ENCODE data around the gene EIF3L.
"Not testable (repeated sequence)": the region's sequence is repeated elsewhere in the genome, so short reads cannot be mapped to it uniquely, and the experiment has no call there.

EIF3L gene

GRCh38 chr22:37849089-37849751, at the start of gene EIF3L:
Gene EIF3L (plus strand): TSS chr22:37849419. CDS start chr22:37849450, 31 bp downstream.
- no peak for TF ChIP-seq CTCF (IDR thresholded peaks at IDR 0.05)
- Histone ChIP-seq H3K9me3 (ENCODE audit: control insufficient read depth, low read length) (no peaks in the 10 kb centered on the region), H3K4me3 (ENCODE audit: low read depth, low read length) (peak within 1 kb of the TSS; percentile 72), H3K79me2 (peaks cover 16% of the 10 kb centered on the region), H3K36me3 (ENCODE audit: control insufficient read depth, insufficient read depth, low read length) (no peaks in the 10 kb centered on the region), H3K9ac (no peak within 1 kb of the TSS), H3K4me1 (no peaks in the 10 kb centered on the region), H3K27me3 (ENCODE audit: control insufficient read depth, insufficient read depth, low read length) (no peaks in the 10 kb centered on the region), H3K27ac (peak within 1 kb of the TSS; percentile 78), H3K4me2 (ENCODE audit: low read length) (peak within 1 kb of the TSS; percentile 75), H2AFZ (peak within 1 kb of the TSS; percentile 91)

- H3K36me3 ChIP-seq (ENCODE audit: control insufficient read depth, insufficient read depth, low read length); H3K9ac ChIP-seq; H3K4me3 ChIP-seq (ENCODE audit: low read depth, low read length); H3K9me3 ChIP-seq (ENCODE audit: control insufficient read depth, low read length); H3K27me3 ChIP-seq (ENCODE audit: control insufficient read depth, insufficient read depth, low read length); H2AFZ ChIP-seq; H3K4me2 ChIP-seq (ENCODE audit: low read length); H3K27ac ChIP-seq; H3K4me1 ChIP-seq; H3K79me2 ChIP-seq: not testable (repeated sequence)
Observed at GRCh38 chr22:37799979-37800378, 49.2 kb upstream of the EIF3L start.

GRCh38 chr22:37801946-37802309, 47.3 kb upstream of the EIF3L start:
- H3K9me3 ChIP-seq (ENCODE audit: control insufficient read depth, low read length), result no peaks in the 10 kb centered on the region
- no peaks in the 10 kb centered on the region for H3K36me3 ChIP-seq (ENCODE audit: control insufficient read depth, insufficient read depth, low read length)
- H3K9ac ChIP-seq, result peak overlapping the region; percentile 53
- peak overlapping the region; percentile 77 for H3K4me3 ChIP-seq (ENCODE audit: low read depth, low read length)
- H3K79me2 ChIP-seq, result no peaks in the 10 kb centered on the region
- no peaks in the 10 kb centered on the region for H3K27me3 ChIP-seq (ENCODE audit: control insufficient read depth, insufficient read depth, low read length)
- H3K4me2 ChIP-seq (ENCODE audit: low read length), result peak overlapping the region; percentile 98
- H3K27ac ChIP-seq, result peak overlapping the region; percentile 60
- TF ChIP-seq CTCF (IDR thresholded peaks at IDR 0.05), result no peak
- H2AFZ ChIP-seq, result peak overlapping the region; percentile 92
- H3K4me1 ChIP-seq, result peaks cover 5% of the 10 kb centered on the region

- Histone ChIP-seq H2AFZ (peak overlapping the region; percentile 92), H3K9ac (peak overlapping the region; percentile 53), H3K79me2 (no peaks in the 10 kb centered on the region), H3K9me3 (ENCODE audit: control insufficient read depth, low read length) (no peaks in the 10 kb centered on the region), H3K4me2 (ENCODE audit: low read length) (peak overlapping the region; percentile 98), H3K36me3 (ENCODE audit: control insufficient read depth, insufficient read depth, low read length) (no peaks in the 10 kb centered on the region), H3K27ac (peak overlapping the region; percentile 60), H3K4me1 (peaks cover 5% of the 10 kb centered on the region), H3K4me3 (ENCODE audit: low read depth, low read length) (peak overlapping the region; percentile 77), H3K27me3 (ENCODE audit: control insufficient read depth, insufficient read depth, low read length) (no peaks in the 10 kb centered on the region)
- no peak for TF ChIP-seq CTCF (IDR thresholded peaks at IDR 0.05)
Observed at GRCh38 chr22:37802310-37803194, 46.7 kb upstream of the EIF3L start.

GRCh38 chr22:37803195-37803638, 46.0 kb upstream of the EIF3L start:
- TF ChIP-seq CTCF (IDR thresholded peaks at IDR 0.05), result no peak
- Histone ChIP-seq H3K4me2 (ENCODE audit: low read length) (peak overlapping the region; percentile 98), H3K36me3 (ENCODE audit: control insufficient read depth, insufficient read depth, low read length) (no peaks in the 10 kb centered on the region), H2AFZ (no peak overlapping the region), H3K4me3 (ENCODE audit: low read depth, low read length) (peak overlapping the region; percentile 77), H3K9ac (no peak overlapping the region), H3K27me3 (ENCODE audit: control insufficient read depth, insufficient read depth, low read length) (no peaks in the 10 kb centered on the region), H3K4me1 (peaks cover 5% of the 10 kb centered on the region), H3K9me3 (ENCODE audit: control insufficient read depth, low read length) (no peaks in the 10 kb centered on the region), H3K27ac (no peak overlapping the region), H3K79me2 (no peaks in the 10 kb centered on the region)

All from parathyroid adenoma (tissue), 2 donors.